Smooth muscle cell (in vitro differentiated cells): ENCODE data around the gene ITGA3. TPM values are rescaled to one million over a fixed set of nuclear protein-coding genes. Genes with fewer than 3 reads are reported as not detected.

ENCODE experiments used
- DNase-seq: peaks from one replicate; lab custom pipeline; 2025; ENCODE audit not compliant: unreplicated experiment; lab: John Stamatoyannopoulos, UW
- H2AFZ ChIP-seq: fragments of 200-600 bp; sonication (generic); 2 replicates; pipeline ENCODE4 v1.6.0; 2016; ENCODE audit warnings: antibody characterized with exemption, low read depth, mild to moderate bottlenecking
- H3F3A ChIP-seq: fragments of 200-600 bp; sonication (generic); 2 replicates; pipeline ENCODE4 v1.6.0; 2017; ENCODE audit warnings: antibody characterized with exemption, low read depth
- H3K27ac ChIP-seq: fragments of 200-600 bp; sonication (generic); 2 replicates; pipeline ENCODE4 v1.5.1; 2016; ENCODE audit warnings: low read depth, mild to moderate bottlenecking
- H3K27me3 ChIP-seq: fragments of 200-600 bp; sonication (generic); 2 replicates; pipeline ENCODE4 v1.6.1; 2016; ENCODE audit warnings: low read depth, mild to moderate bottlenecking
- H3K36me3 ChIP-seq: fragments of 200-600 bp; sonication (generic); 2 replicates; pipeline ENCODE4 v1.5.1; 2016; ENCODE audit warnings: low read depth
- H3K4me1 ChIP-seq: fragments of 200-600 bp; sonication (generic); 2 replicates; pipeline ENCODE4 v1.5.1; 2016; ENCODE audit warnings: low read depth
- H3K4me2 ChIP-seq: fragments of 200-600 bp; sonication (generic); 2 replicates; pipeline ENCODE4 v1.6.0; 2016; ENCODE audit warnings: mild to moderate bottlenecking
- H3K4me3 ChIP-seq: fragments of 200-600 bp; sonication (generic); 2 replicates; pipeline ENCODE4 v1.5.1; 2016; ENCODE audit warnings: mild to moderate bottlenecking
- H3K79me2 ChIP-seq: fragments of 200-600 bp; sonication (generic); 2 replicates; pipeline ENCODE4 v1.6.0; 2016; ENCODE audit warnings: low read depth, mild to moderate bottlenecking
- H3K9ac ChIP-seq: fragments of 200-600 bp; sonication (generic); 2 replicates; pipeline ENCODE4 v1.6.0; 2016; ENCODE audit warnings: low read depth
- H3K9me3 ChIP-seq: fragments of 200-600 bp; sonication (generic); replicated peaks from 2 replicates; pipeline ENCODE4 v1.5.1; 2016; ENCODE audit warnings: low read depth
- H4K20me1 ChIP-seq: fragments of 200-600 bp; sonication (generic); 2 replicates; pipeline ENCODE4 v1.6.0; 2016; ENCODE audit warnings: low read depth
- CTCF ChIP-seq: fragments of 200-600 bp; sonication (generic); IDR thresholded peaks from 2 replicates; pipeline ENCODE4 v1.5.1; 2017; ENCODE audit warnings: borderline replicate concordance, mild to moderate bottlenecking, antibody characterized with exemption; ENCODE audit not compliant: insufficient read depth, poor library complexity, severe bottlenecking
- WGBS: methylation state at CpG from one replicate; pipeline ENCODE4 v1.1.7; 2016; ENCODE audit warnings: low lambda C conversion rate; 5-methylcytosine and 5-hydroxymethylcytosine counted together
- polyA plus RNA-seq: library from polyadenylated mRNA; unstranded; fragments of >200 nt; fragmentation: Nextera tagmentation; extraction: Ambion mirVana; gene quantifications from 2 replicates; pipeline ENCODE4 v1.2.1, GENCODE V29; 2016
- total RNA-seq: library from RNA; depleted of rRNA; stranded (reverse); fragments of >200 nt; gene quantifications from 2 replicates; pipeline ENCODE4 v1.2.3, GENCODE V29; 2014

The ITGA3 gene
- total and polyA plus RNA-seq, 2 experiments from 2014 or later, result 30.0 to 44.7 TPM

GRCh38 chr17:50103941-50104340 lies 48.0 kb downstream of the ITGA3 start:
- H3K4me2 ChIP-seq, result no peak overlapping the region
- H3K27me3 ChIP-seq, result no peaks in the 10 kb centered on the region
- no peak overlapping the region for H3K27ac ChIP-seq
- H3K9me3 ChIP-seq, result no peaks in the 10 kb centered on the region
- H3K36me3 ChIP-seq, result no peaks in the 10 kb centered on the region
- H3K79me2 ChIP-seq, result no peaks in the 10 kb centered on the region
- no peak for DNase-seq
- H2AFZ ChIP-seq, result no peak overlapping the region
- 96% methylated on average over 5 of the region's 5 CpGs for WGBS
- H3F3A ChIP-seq, result peaks cover 3% of the 10 kb centered on the region
- no peaks in the 10 kb centered on the region for H4K20me1 ChIP-seq
- no peak overlapping the region for H3K4me3 ChIP-seq
- no peak for TF ChIP-seq CTCF
- peaks cover 14% of the 10 kb centered on the region for H3K4me1 ChIP-seq
- H3K9ac ChIP-seq, result no peak overlapping the region

GRCh38 chr17:50105811-50106210 lies 49.9 kb downstream of the ITGA3 start:
- no peak for DNase-seq
- no peaks in the 10 kb centered on the region for H3K36me3 ChIP-seq
- no peak overlapping the region for H3K9ac ChIP-seq
- no peaks in the 10 kb centered on the region for H3K27me3 ChIP-seq
- H3F3A ChIP-seq, result peaks cover 1% of the 10 kb centered on the region
- H3K79me2 ChIP-seq, result no peaks in the 10 kb centered on the region
- no peaks in the 10 kb centered on the region for H3K9me3 ChIP-seq
- peaks cover 12% of the 10 kb centered on the region for H3K4me1 ChIP-seq
- H4K20me1 ChIP-seq, result no peaks in the 10 kb centered on the region
- H3K27ac ChIP-seq, result no peak overlapping the region
- no peak overlapping the region for H3K4me2 ChIP-seq
- H3K4me3 ChIP-seq, result no peak overlapping the region
- 92% methylated on average over 21 of the region's 21 CpGs for WGBS
- no peak for TF ChIP-seq CTCF
- H2AFZ ChIP-seq, result no peak overlapping the region

- Histone ChIP-seq H3F3A (no peaks in the 10 kb centered on the region), H3K79me2 (no peaks in the 10 kb centered on the region), H3K36me3 (no peaks in the 10 kb centered on the region), H3K4me3 (no peak overlapping the region), H3K9ac (no peak overlapping the region), H3K27ac (no peak overlapping the region), H3K27me3 (no peaks in the 10 kb centered on the region), H4K20me1 (no peaks in the 10 kb centered on the region), H2AFZ (no peak overlapping the region), H3K4me1 (peaks cover 6% of the 10 kb centered on the region), H3K4me2 (no peak overlapping the region), H3K9me3 (no peaks in the 10 kb centered on the region)
- no peak for DNase-seq
- TF ChIP-seq CTCF, result no peak
- WGBS, result 84% methylated on average over 13 of the region's 13 CpGs
These were observed 50.7 kb downstream of the ITGA3 start for GRCh38 chr17:50106393-50107131.
